Measurements from ENCODE around the gene SLC9A7.
"Not testable (repeated sequence)": the region's sequence is repeated elsewhere in the genome, so short reads cannot be mapped to it uniquely, and the experiment has no call there.

SLC9A7 gene

DNA sequence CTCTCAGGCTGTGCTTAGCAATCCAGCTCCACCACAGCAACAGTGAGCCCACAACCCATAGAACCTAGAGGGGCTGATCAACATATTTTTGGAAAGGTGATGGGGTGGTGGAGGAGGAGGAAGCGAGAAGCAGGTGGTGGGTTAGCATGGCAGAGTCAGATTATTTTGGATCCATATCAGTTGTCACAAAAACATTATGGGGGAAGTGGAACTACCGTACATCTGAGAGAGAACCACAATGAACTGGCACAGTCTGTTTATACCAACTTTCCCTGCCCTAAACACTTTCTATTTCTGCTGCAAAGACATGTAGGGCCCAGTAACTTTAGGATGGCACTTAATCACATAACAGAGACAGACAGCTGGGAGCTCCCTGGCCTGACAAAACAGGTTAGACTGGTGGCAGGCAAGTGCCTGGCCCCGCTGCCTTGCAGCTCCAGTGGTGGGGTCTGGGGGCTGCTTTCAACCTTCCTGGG, 4.3 kb downstream of the SLC9A7 start:
- no peak for FAIRE-seq
- no peak for DNase-seq (ENCODE audit: low spot score)

DNA sequence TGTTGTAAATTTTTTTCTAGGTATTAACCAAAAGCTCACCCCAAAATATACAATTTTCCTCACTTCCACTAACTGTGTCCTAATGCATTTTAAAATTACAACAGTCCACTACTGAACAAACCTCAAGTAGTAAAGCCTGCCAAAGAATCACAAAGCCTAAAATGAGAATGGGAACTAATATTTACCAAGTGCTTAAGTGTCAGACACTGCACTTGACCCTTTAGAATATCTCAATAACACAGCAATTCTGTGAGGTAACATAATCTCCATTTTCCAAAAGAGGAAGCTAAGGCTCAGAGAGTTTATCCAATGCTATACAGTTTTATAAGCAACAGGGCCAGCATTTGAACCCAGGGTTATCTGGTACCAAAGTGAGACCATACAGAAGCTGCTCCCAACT, 4.9 kb downstream of the SLC9A7 start:
- FAIRE-seq (no peak), DNase-seq (ENCODE audit: low spot score) (no peak)

- no peak for DNase-seq (ENCODE audit: low spot score)
- no peak for FAIRE-seq
Measured at GRCh38 chrX:46750889-46751288, 8.0 kb downstream of the SLC9A7 start.

- DNase-seq (ENCODE audit: low spot score) (no peak), FAIRE-seq (no peak)
Measured at GRCh38 chrX:46744009-46744408, 14.9 kb downstream of the SLC9A7 start.

GRCh38 chrX:46743046-46743445, 15.9 kb downstream of the SLC9A7 start:
- FAIRE-seq: no peak
- DNase-seq (ENCODE audit: low spot score): no peak

DNA sequence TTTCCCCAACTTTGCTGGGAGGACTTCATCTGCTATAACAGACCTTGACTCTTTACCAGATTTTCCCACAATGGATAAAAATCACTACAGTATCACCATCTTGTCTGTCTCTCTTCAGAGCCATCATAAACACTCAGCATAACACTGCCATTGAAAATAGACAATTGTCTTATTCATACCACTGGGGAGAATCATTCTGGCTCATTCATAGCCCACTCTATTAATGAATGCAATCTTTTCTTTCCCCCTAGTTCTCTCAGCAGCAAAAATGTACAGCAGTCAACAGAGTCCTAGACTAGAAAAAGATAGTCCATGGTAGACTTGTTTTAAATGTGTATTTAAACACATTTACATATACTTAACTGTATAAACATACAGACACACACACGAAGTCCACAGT, 19.2 kb downstream of the SLC9A7 start:
- no peak for DNase-seq (ENCODE audit: low spot score)
- no peak for FAIRE-seq

- FAIRE-seq (no peak), DNase-seq (ENCODE audit: low spot score) (no peak)
Measured at GRCh38 chrX:46737462-46737861, 21.5 kb downstream of the SLC9A7 start.

DNA sequence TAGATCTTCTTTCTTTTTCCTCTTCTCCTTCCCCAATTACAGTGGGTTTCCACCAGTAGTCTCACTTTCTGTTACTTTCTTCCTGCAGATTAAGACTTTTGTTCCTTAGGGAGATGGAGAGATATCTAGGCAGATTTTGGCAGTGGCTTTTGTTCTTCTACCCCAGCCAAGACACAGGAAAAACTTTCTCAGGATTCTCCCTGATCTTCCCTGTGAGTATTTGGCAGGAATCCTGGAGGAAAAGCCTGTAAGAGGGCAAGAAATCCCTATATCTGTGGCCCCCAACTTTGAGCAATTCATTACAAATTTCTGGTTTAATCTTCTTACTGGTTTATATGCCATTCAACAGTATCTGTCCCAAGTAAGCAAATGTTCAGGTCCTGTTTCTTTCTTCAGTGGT, 21.9 kb downstream of the SLC9A7 start:
- FAIRE-seq: no peak
- no peak for DNase-seq (ENCODE audit: low spot score)

- FAIRE-seq: no peak
Measured at GRCh38 chrX:46735622-46736021, 23.3 kb downstream of the SLC9A7 start.

GRCh38 chrX:46733226-46733625, 25.7 kb downstream of the SLC9A7 start:
- FAIRE-seq (no peak), DNase-seq (ENCODE audit: low spot score) (no peak)

More at GRCh38 chrX:46735622-46736021, 23.3 kb downstream of the SLC9A7 start:
- no peak for DNase-seq (ENCODE audit: low spot score)

GRCh38 chrX:46730765-46731164, 28.2 kb downstream of the SLC9A7 start:
- FAIRE-seq: no peak
- no peak for DNase-seq (ENCODE audit: low spot score)

DNA sequence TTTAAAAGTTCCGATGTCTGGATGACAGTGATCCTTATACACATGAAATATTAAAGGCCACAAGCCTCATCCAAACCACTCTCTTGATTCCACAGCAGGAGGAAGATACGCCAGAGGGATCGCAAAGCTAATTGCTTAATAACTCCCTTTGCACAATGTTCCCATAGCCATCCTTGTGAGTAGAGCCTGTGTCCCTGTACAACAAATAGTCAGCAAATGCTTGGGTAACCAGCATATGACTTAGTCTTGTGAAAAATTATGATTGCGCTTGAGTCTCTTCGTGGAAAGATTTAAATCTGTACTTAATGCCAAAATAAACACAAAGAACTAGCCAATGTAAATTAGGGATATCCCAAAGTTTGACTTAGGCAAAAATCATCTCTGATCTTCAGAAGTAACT, 31.5 kb downstream of the SLC9A7 start:
- FAIRE-seq (no peak), DNase-seq (ENCODE audit: low spot score) (no peak)

GRCh38 chrX:46723569-46723927, 35.4 kb downstream of the SLC9A7 start:
- not testable (repeated sequence) for DNase-seq (ENCODE audit: low spot score); FAIRE-seq

- no peak for DNase-seq (ENCODE audit: low spot score)
- FAIRE-seq: no peak
Measured at GRCh38 chrX:46722742-46723568, 36.0 kb downstream of the SLC9A7 start.

GRCh38 chrX:46716796-46717195, 42.1 kb downstream of the SLC9A7 start:
- FAIRE-seq (no peak), DNase-seq (ENCODE audit: low spot score) (no peak)

GRCh38 chrX:46715997-46716396, 42.9 kb downstream of the SLC9A7 start:
- DNase-seq (ENCODE audit: low spot score): no peak
- no peak for FAIRE-seq

- FAIRE-seq: no peak
- no peak for DNase-seq (ENCODE audit: low spot score)
Measured at GRCh38 chrX:46715530-46715929, 43.4 kb downstream of the SLC9A7 start.

DNA sequence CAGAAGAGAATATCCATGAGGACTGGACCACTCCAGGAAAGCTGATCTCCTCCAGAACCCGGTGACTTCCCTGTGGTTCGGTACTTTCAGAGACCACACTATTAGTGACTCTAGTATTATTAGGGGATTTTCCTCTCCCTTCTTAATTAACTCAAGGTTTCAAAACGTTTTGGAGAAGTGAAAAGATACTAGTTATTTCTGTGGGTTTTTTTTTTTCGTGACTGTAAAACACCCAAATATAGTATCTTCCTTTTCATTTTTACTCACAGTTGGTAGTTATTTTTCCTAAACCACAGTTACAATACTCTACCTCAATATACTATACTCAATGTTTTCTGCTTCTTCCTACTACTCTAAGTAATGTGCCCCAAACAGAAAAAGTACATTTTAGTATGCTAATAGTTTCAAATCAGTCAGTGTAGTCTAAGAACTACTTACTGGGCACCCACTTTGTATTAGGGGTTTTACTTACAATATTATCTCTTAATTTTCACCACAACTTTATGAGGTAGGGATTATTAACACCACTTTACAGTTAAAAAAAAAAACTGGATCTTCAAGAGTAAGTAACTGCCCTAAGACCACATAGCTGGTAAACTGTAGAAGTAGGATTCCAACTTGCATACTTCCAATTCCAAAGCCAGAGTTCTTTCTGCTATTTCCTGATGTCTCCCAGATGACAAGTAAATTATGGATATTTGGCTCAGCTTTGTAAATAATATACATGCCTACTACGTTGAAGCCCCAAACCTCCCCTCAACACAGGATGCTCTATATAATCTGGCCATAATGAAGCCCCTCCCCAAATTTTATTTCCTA, 45.0 kb downstream of the SLC9A7 start:
- DNase-seq (ENCODE audit: low spot score): no peak
- FAIRE-seq: no peak

GRCh38 chrX:46712764-46713163, 46.2 kb downstream of the SLC9A7 start:
- no peak for DNase-seq (ENCODE audit: low spot score)
- FAIRE-seq: no peak

DNA sequence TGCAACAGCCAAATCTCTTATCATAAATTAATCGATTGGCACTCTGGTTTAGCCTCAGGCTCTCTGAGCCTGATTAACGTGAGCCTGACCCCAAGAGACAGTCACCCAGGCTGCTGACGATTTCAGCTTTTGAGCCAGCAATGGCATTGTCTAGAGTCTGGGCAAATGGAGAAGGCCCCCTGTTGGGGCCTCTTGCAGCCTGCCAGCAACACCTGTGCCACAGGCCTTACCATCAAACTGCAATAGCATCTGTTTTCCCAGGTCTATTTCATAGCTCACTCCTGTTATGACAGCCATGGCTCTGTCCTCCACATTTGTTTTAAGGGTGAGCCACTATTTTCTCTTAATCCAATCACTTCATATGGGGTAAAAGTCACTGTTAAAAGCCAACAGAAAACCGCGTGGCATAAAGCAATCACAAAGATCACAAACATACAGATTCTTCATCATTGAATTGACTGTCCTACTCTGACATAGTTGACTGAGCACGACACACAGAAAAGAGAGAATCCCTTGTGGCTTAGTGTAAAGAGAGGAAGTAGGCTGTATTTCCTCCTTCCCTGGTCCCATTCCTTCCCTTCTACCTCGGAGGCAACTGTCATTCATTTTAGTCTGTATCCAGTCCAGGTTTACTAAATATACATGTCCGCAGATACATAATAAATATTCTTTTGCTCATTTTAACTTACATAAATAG, 47.8 kb downstream of the SLC9A7 start:
- DNase-seq (ENCODE audit: low spot score): no peak
- FAIRE-seq: no peak

- DNase-seq (ENCODE audit: low spot score) (peak; percentile 60), FAIRE-seq (peak; percentile 7)
Measured at GRCh38 chrX:46710425-46710824, 48.5 kb downstream of the SLC9A7 start.

All from RCC 7860 (cell line).